Stromal cell of bone marrow (primary cell): ENCODE measurements around the gene SYNGR3.
"Not testable (repeated sequence)": the region's sequence is repeated elsewhere in the genome, so short reads cannot be mapped to it uniquely, and the experiment has no call there.

ENCODE experiments used
- DNase-seq: peaks from one replicate; pipeline ENCODE4 v3.0.0-alpha.2; 2012; ENCODE audit warnings: low read depth

SYNGR3 gene

DNA sequence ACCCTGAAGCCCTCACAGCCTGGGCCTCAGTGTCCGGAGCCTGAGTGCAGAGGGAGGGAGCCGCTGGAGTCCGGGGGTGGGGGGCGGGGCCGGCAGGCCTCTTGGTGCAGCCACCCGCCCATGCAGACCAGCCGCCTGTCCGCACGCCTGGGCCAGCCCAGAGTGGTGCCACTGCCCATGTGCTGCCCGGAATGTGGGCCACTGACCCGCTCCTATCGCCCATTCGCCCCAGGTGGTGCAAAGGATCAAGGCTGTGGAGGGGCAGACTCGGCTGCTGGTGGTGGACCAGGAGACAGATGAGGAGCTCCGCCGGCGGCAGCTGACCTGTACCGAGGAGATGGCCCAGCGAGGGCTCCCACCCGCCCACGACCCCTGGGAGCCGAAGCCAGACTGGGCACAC is 39.6 kb downstream of the SYNGR3 start:
- DNase-seq, result no peak

DNA sequence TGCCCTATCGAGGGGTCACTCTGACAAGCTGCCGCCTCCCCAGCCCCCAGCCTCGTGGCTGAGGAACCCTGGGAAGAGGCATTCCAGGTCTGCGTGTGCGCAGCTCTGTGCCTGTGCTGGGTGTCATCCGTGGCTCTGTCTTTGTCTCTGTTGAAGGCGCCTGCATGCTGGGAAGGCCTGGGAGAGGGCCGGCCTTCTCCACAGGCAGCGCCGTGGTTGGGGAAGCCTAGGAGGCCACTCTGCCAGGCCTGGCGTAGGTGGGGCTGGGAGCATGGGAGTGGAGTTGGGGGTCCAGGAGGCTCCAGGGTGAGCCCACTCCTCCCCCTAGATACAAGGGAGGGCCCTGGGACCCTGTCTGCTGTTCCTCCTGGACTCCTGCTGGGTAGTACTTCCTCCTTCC is 40.3 kb downstream of the SYNGR3 start:
- no peak for DNase-seq

DNA sequence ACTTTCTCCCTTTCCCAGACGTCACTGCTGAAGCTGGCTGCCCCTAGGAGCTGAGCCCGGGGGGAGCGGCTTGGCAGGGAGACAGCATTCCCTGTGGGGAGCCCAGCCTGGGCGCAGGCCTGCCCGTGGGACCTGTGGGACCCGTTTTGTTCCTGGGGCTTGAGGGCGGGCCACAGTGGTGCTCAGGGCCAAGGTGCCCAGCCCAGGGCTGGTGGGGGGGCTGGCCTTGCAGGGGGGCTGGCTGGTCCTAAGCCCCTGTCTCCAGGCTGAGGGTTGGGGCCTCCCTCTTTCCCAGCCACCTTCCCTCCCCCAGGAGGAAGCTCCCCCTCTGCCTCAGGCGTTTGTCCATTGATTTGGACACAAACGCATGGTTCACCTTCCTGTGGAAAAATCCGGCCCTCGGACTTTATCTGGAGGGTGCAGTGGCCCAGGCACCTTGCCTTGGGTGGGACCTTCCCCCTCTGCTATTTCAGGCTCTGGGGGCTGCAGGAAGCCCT is 41.4 kb downstream of the SYNGR3 start:
- DNase-seq, result no peak

DNA sequence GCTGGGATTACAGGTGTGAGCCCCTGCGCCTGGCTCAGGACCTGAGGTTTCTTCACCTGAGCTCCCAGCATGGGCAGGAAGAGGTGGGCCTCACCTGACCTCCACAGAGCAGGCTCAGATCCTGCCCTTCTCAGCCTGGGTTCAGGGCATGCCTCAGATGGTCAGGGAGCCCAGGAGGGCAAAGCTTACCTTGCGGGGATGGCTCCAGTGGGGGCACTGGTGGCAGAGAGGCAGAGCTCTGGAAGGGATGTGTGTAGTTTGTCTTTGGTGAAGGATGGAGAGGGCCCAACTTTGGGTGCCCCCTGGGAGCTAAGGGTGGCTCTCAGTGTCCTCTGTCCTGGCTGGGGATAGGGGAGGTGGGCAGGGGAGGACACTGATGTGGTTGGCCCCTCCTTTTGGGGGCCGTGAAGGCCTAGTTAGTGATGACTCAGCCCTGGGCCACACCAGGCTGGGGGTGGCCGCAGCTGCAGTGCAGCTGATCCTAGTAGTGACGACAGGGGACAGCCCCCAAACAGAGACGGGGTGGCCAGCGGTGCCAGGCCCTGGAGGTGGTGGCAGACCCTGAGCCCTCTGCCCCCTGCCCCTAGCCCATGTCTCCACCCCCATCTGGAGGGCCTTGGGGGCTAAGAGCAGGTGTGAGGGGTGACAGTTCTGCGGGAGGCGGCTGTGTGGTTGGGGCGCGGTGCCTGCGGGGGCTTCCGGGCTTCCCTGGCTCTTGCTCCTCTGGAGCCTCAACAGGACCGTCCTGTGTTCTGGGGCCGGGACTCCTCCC is 42.7 kb downstream of the SYNGR3 start:
- DNase-seq, result no peak

DNA sequence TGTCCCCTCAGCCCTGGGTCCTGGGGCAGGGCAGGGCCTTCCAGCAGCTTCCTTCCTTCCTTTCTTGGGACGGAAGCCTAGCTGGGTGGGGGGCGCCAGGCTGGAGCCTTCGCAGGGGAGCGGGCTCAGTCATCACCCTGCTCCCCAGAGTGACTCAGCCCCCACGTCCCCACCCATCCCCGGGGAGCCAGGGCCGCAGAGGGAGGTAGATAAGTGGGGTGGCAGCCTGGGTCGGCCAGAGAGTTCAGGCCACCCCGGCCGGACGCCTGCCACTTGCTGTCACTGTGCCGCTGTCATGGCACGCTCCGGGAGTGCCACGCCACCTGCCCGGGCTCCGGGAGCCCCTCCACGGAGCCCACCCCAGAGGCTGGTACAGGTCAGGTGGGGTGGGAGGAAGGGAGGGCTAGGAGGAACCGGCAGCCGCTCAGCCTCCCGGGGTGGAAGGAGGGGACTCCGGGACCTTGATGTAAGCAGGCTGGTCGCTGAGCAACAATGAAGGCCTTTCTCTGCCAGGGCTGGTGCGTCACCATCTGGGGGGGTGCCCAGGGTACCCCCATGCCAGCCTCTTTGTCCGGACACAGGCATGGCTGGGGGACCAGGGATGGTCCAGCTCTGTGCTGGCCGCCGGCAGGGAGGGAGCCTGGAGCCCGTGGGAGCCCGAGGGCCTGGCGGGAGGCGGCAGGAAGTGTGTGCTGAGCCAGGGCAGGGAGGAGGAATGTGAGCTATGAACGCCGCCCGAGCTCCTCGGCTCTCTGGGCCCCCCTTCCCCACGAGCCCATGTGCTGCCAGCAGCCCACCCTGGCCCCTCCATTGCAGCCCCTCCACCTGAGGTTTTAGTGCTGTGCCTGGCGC is 43.5 kb downstream of the SYNGR3 start:
- peak; percentile 45 for DNase-seq

DNA sequence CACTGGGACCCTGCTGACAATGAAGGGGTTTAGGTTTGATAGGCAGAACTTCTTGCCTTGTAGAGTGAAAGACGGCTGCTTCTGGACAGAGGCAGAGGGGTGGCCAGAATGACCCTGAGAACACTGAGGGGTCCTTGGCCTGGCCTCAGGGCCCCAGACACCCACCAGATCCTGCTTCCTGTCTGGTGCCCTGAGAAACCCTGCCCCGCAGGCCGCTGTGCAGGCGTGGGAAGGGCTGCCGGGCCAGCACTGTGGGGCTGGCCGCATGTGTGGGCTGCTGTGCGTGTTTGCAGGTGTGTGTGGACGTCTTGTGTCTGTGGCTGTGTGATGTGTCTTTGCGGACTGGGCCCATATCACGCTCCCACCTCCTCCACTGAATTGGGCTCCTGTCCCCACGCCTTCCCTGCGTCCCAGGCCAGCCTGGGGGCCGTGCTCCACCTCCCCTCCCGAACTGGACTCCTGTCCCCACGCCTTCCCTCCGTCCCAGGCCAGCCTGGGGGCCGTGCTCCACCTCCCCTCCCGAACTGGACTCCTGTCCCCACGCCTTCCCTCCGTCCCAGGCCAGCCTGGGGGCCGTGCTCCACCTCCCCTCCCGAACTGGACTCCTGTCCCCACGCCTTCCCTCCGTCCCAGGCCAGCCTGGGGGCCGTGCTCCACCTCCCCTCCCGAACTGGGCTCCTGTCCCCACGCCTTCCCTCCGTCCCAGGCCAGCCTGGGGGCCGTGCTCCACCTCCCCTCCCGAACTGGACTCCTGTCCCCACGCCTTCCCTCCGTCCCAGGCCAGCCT is 44.3 kb downstream of the SYNGR3 start:
- not testable (repeated sequence) for DNase-seq

DNA sequence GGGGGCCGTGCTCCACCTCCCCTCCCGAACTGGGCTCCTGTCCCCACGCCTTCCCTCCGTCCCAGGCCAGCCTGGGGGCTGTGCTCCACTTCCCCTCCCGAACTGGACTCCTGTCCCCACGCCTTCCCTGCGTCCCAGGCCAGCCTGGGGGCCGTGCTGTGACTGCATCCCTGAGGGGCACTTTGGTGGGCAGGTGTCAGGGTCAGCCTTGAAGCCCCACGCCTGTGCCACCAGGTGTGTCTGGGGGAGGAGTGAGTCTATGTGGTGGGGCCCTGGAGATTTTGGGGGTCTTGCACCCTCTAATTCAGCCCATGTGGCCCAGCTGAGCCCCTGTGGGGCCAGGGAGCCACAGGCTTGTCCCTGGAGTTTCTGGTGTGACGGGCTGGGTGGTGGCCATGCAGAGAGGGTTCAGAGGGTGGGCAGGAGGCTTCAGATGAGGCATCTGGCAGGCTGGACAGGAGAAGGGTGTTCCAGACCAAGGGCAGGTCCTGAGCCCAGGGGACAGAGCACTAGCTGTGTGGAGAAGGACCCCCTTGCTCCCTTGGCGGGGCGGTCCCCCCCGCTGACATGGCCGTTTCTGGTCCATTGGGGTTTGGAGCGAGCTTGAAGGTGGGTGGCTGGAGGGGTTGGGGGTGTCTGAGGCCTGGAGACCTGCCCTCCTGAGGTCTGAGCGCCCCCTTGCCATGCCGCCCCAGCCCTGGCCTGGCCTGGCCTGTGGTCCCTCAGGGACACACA is 45.1 kb downstream of the SYNGR3 start:
- DNase-seq, result no peak

DNA sequence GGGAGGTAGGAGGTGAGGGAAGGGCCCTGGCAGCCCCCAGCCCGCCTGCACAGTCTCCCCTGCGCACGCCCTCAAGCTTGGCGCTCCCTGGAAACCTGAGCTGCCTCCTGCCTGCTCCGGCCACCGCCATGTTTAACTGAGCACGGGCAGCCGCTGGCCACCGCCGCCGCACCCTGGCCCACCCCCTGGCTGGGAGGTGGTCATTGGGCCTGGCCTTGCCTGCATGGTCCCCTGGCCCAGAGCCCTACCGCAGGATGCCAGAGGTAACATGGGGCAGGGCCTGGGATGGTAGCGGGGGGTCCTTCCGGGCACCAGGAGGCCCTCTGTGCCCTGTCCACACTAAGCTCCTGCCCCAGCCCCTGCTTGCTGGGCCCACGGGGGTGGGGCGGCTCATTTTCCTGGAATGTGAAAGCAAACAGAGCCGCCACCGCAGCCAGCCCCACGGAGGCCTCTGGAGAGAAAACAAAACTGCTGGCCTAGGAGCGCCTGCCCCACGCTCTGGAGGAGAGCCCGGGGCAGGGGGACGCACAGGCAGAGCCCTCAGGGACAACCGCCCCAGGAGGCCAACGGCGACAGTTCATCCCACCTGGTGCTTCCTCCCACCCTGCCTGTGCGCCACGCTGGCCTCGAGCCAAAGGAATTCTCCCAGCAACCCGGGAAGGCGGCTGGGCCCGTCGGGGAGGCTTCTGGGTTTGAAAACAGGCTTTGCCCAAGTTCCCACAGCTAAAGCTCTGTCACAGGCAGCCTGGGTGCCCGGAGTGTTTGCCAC is 45.8 kb downstream of the SYNGR3 start:
- DNase-seq, result peak; percentile 81

DNA sequence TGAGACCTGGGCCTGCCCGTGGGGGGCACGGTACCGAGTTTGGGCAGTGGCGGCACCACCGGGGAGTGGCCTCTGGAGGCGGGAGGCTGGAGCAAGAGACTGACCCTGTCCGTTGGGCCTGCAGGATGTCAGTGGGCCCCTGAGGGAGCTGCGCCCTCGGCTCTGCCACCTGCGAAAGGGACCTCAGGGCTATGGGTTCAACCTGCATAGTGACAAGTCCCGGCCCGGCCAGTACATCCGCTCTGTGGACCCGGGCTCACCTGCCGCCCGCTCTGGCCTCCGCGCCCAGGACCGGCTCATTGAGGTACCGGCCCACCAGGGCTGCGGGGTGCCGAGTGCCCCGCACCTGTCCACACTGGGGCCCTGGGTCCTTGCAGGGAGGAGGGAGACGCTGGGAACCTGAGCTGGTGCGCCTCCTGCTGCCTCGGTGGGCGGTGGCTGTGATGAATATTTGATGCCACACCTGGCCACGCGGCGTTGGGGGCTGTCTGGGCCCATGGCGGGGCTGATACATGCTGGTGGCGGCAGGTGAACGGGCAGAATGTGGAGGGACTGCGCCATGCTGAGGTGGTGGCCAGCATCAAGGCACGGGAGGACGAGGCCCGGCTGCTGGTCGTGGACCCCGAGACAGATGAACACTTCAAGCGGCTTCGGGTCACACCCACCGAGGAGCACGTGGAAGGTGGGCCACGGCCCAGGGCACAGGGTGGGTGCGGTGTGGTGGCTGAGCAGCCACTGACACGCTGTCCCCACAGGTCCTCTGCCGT is 46.6 kb downstream of the SYNGR3 start:
- no peak for DNase-seq

DNA sequence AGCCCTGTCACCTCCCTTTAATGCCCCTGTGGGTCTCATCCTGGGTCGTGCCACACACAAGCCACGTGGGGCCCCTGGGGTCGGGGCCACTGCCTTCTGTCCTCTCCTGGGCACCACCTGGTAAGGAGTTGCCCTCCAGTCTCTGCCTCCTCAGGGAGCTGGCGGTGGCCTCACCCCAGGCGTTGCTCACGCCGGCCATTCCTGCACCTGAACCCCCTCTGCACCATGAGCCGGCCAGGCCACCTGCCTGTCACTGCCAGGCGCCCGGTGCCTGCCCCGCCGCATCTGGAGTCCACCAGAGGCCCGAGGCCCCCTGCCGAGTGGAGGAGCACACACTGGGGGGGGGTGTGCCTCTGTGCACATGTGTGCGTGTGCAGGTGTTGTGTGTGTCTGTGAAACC is 47.3 kb downstream of the SYNGR3 start:
- no peak for DNase-seq

DNA sequence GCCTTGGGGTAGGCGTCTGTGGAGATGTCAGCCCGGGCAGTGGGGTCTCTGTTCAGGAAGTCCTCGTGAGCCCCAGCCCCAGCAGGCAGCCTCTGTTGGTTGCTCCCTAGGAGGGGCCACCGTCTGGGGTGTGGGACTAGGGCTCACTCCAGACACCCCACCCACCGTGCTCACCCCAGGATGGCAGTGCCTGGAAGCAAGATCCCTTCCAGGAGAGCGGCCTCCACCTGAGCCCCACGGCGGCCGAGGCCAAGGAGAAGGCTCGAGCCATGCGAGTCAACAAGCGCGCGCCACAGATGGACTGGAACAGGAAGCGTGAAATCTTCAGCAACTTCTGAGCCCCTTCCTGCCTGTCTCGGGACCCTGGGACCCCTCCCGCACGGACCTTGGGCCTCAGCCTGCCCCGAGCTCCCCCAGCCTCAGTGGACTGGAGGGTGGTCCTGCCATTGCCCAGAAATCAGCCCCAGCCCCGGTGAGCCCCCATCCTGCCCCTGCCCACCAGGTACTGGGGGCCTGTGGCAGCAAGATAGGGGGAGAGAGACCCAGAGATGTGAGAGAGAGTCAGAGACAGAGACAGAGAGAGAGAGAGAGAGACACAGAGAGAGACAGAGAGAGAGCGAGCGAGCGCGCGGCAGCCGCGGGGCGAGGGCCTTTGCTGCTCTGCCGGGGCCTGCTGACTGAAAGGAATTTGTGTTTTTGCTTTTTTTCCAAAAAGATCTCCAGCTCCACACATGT is 48.0 kb downstream of the SYNGR3 start:
- DNase-seq, result no peak

DNA sequence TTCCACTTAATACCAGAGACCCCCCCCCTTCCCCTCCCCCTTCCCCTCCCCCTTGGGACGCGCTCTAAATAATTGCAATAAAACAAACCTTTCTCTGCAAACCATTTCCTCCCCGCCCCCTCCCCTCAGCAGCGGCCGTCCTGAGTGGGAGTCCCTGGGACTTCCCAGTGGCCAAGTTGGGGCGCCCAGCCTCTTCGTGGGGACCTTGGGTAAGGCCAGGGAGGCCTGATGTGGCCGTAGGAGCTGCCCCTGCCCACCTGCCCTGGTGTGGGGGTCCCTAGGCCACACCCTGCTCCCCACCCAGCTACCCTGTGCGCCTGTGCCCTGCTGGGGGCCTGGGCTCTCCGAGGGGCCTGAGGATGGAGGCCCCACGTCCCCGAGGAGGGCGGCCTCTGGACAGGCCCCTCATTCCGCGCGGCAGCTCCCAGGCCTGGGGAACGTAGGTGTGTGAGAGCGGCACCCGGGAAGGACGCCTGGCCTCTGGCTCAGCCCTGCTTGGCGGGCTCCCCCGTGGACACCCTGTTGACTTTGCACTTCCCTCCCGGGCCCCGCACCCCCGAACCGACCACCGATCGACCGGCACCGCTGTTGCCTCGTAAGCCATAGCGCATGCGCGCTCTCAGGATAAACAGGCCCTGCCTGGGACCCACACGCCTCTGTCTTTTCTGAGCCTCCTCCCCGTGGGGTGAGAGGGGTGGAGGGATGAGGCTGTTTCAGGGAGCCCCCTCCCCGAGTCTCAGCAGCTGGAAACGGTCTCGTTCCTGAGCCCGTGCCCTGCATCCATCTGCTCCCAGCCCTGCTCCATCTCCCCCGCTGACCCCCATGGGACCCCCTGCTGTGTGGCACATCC is 48.8 kb downstream of the SYNGR3 start:
- no peak for DNase-seq

DNA sequence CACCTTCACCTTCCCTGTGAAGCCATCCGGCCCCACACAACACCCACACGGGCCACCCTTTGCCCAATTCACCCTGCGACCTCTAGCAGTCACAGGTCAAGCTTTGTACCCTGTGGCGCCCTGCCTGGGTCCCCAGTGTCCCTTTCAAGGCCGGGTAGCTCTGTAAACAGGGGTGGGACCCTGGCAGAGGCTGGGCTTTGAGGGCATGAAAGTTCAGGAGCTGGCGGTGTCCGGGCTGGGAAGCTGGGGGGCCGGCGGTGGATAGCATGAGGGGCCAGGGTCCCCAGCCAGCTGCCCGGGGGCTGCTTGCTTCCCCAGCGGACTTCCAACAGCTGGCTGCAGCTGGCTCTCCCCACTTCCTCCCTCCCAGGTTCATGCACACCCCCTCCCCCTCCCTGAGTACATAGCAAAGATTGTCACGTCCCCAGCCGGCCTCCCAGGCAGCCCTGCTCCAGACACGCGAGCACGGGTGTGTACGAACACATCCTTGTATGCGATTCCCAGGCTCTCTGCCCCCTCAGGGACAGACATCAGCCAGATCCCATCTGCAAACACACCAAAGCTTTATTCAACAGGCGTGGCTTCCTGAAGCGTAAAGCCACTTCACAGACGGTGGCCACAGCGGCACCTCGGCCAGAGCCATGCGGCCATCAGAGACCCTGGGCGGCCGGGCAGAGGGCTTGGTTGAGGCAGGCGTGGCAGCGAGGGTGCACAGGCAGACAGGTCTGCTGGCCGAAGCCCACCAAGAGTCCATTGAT is 49.7 kb downstream of the SYNGR3 start:
- DNase-seq, result no peak

DNA sequence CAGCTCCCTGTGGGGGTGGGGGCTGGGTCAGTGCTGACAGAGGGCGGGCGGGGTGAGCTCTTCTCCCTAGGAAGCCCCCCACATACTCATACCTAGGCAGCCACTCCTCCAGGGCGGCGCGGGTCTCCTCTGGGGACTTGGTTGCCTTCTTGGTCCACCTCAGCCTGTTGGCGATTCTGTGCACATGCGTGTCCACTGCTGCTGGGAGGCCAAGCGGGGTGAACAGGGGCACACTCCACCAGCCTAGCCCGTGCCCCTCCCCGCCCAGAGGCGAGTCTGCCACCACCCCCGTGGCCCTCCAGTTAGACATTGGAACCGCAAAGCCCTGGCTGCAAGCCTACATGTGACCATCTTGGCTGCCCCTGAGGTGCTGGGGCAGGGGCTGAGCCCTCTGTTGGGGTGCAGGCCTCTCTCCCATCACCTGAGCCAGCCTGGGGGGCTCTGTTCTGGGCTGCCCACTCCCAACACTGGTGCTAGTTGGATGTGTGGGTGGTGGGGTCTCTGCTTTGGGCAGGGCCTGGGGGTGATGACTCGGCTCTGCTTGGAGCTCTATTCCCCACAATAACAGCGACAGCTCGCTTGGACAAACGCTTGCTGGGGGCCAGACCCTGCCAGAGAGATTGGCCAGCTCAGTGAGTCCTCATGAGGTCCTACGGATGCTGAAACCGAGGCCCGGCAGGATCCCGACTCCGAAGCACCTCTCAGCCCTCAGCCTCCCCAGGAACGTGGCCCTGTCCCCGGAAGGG is 50.4 kb downstream of the SYNGR3 start:
- DNase-seq, result no peak

DNA sequence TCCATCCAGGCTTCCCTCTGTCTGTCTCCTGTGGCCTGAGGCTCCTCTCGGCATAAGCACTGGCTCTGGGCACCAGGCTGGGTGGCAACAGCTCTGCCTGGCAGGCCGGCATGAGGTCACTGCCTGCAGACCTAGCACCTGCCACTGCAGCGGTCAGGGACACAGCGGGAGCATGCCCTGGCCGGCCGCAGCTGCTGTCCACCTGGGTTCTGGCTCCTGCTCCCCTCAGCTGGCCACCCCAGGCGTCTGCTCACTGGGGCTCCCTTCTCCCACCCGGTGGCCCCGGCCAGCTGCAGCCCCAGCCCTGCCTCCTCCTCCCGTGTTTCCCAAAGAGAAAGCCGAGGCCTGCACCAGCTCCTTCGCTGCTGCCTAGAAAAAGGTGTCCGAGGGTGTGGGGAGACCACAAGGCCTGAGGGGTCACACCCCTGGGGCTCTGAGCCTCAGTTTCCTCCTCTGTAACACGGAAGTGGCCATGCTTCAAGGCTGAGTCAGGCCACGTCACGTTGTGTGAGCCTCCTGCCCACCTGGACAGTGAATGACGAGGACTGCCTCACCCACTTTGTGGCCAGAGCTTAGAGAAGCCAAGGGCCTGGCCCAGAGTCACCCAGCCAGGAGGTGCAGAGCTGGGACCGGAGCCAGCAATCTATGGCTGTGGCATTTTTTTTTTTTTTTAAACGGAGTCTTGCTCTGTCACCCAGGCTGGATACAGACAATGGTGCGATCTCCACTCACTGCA is 51.2 kb downstream of the SYNGR3 start:
- DNase-seq, result no peak
